HG03108 (cell line): ENCODE results near the gene LELP1.
"Not testable (repeated sequence)": the region's sequence is repeated elsewhere in the genome, so short reads cannot be mapped to it uniquely, and the experiment has no call there.

Source experiments
- ATAC-seq: cut with Tn5 transposase; IDR thresholded peaks from one replicate; pipeline ENCODE4 v1.9.1; 2021; ENCODE audit warnings: moderate library complexity; ENCODE audit not compliant: unreplicated experiment

The LELP1 gene

GRCh38 chr1:153228491-153228890, 25.3 kb downstream of the LELP1 start:
- no peak for ATAC-seq

- ATAC-seq, result not testable (repeated sequence)
Observed at GRCh38 chr1:153229076-153229829, 26.0 kb downstream of the LELP1 start.

GRCh38 chr1:153231363-153231762, 28.1 kb downstream of the LELP1 start:
- ATAC-seq, result no peak

- ATAC-seq, result no peak
Observed at GRCh38 chr1:153231785-153232184, 28.6 kb downstream of the LELP1 start.

- ATAC-seq, result no peak
Observed at GRCh38 chr1:153232553-153232952, 29.3 kb downstream of the LELP1 start.

GRCh38 chr1:153233448-153233847, 30.2 kb downstream of the LELP1 start:
- ATAC-seq, result no peak

GRCh38 chr1:153238527-153238926, 35.3 kb downstream of the LELP1 start:
- ATAC-seq, result no peak

- ATAC-seq, result no peak
Observed at GRCh38 chr1:153242160-153242559, 38.9 kb downstream of the LELP1 start.

- ATAC-seq, result no peak
Observed at GRCh38 chr1:153245466-153245865, 42.2 kb downstream of the LELP1 start.

- ATAC-seq, result no peak
Observed at GRCh38 chr1:153246018-153246417, 42.8 kb downstream of the LELP1 start.

- no peak for ATAC-seq
Observed at GRCh38 chr1:153246825-153247224, 43.6 kb downstream of the LELP1 start.

- no peak for ATAC-seq
Observed at GRCh38 chr1:153248176-153248879, 45.1 kb downstream of the LELP1 start.

GRCh38 chr1:153250166-153250565, 46.9 kb downstream of the LELP1 start:
- ATAC-seq, result no peak

GRCh38 chr1:153251087-153251486, 47.9 kb downstream of the LELP1 start:
- ATAC-seq, result no peak

GRCh38 chr1:153251562-153251961, 48.3 kb downstream of the LELP1 start:
- ATAC-seq, result no peak

- ATAC-seq, result no peak
Observed at GRCh38 chr1:153251988-153252387, 48.8 kb downstream of the LELP1 start.

GRCh38 chr1:153253076-153253475, 49.8 kb downstream of the LELP1 start:
- ATAC-seq, result no peak

- ATAC-seq, result no peak
Observed at GRCh38 chr1:153253693-153254092, 50.5 kb downstream of the LELP1 start.
